ENCODE results near the gene BDP1. TPM values are rescaled to one million over a fixed set of nuclear protein-coding genes. Genes with fewer than 3 reads are reported as not detected.
"Not testable (repeated sequence)": the region's sequence is repeated elsewhere in the genome, so short reads cannot be mapped to it uniquely, and the experiment has no call there.

The BDP1 gene
- total RNA-seq, 1 donor from 2014 or later: 33.8 TPM

GRCh38 chr5:71475788-71476384 lies 20.4 kb downstream of the BDP1 start:
- H3K4me1 Mint-ChIP-seq (ENCODE audit: low read depth): no peaks in the 10 kb centered on the region
- TF ChIP-seq, protein P1, sequence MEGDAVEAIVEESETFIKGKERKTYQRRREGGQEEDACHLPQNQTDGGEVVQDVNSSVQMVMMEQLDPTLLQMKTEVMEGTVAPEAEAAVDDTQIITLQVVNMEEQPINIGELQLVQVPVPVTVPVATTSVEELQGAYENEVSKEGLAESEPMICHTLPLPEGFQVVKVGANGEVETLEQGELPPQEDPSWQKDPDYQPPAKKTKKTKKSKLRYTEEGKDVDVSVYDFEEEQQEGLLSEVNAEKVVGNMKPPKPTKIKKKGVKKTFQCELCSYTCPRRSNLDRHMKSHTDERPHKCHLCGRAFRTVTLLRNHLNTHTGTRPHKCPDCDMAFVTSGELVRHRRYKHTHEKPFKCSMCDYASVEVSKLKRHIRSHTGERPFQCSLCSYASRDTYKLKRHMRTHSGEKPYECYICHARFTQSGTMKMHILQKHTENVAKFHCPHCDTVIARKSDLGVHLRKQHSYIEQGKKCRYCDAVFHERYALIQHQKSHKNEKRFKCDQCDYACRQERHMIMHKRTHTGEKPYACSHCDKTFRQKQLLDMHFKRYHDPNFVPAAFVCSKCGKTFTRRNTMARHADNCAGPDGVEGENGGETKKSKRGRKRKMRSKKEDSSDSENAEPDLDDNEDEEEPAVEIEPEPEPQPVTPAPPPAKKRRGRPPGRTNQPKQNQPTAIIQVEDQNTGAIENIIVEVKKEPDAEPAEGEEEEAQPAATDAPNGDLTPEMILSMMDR (IDR thresholded peaks at IDR 0.05; ENCODE audit: unreplicated experiment): peak; percentile 78
- H3K27ac Mint-ChIP-seq: peak overlapping the region; percentile 41
- DNase-seq (ENCODE audit: low spot score, unreplicated experiment): no peak
- no peak overlapping the region for H3K4me3 Mint-ChIP-seq (ENCODE audit: low read depth)
- no peaks in the 10 kb centered on the region for H3K9me3 Mint-ChIP-seq (ENCODE audit: low read depth)
- peaks cover 22% of the 10 kb centered on the region for H3K36me3 Mint-ChIP-seq (ENCODE audit: insufficient read depth)
- no peaks in the 10 kb centered on the region for H3K27me3 Mint-ChIP-seq

DNA sequence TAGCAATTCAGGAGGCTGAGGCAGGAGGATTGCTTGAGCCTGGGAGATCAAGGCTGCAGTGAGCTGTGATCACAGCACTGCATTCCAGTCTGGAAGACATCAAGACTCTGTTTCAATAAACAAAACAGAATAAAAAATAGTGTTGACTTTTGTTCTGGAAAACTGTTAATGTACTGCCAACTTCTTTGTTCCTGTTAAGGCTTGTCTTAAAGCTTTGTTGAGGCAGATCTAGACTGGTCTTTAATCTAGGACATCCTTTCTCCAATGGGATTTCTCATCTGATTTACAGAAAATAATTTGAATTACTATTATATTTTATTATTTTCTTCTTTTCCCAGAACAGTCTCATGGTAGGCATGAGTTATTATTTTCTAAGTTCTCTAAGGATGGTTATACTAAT lies 26.0 kb downstream of the BDP1 start:
- DNase-seq (ENCODE audit: low spot score, unreplicated experiment): no peak
- no peaks in the 10 kb centered on the region for H3K27me3 Mint-ChIP-seq
- TF ChIP-seq, protein P1 (IDR thresholded peaks at IDR 0.05; ENCODE audit: unreplicated experiment): no peak

DNA sequence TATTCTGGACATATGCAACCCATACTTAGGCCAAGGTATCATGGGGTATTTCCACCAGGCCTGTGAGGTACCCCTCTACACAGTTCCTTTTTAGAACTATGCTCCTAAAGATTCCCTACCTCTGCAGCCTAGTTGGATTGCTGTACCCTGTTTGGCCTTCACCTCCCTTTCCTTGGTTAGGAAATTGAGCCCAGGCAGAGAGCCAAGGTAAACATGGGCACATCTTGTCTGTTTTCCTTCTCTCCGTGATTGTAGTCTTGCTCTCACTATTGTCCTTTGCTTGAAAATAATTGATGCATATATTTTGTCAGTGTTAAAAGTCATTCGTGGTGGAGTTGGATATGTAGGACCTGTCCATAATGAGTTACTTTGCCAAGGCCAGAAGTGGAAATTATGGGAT lies 26.7 kb downstream of the BDP1 start:
- Mint-ChIP-seq H3K36me3 (ENCODE audit: insufficient read depth) (peaks cover 27% of the 10 kb centered on the region), H3K27ac (no peak overlapping the region), H3K4me1 (ENCODE audit: low read depth) (no peaks in the 10 kb centered on the region), H3K4me3 (ENCODE audit: low read depth) (no peak overlapping the region), H3K27me3 (no peaks in the 10 kb centered on the region), H3K9me3 (ENCODE audit: low read depth) (no peaks in the 10 kb centered on the region)
- no peak for DNase-seq (ENCODE audit: low spot score, unreplicated experiment)
- TF ChIP-seq, protein P1 (IDR thresholded peaks at IDR 0.05; ENCODE audit: unreplicated experiment): no peak

More for the DNA sequence above, 26.0 kb downstream of the BDP1 start:
- no peaks in the 10 kb centered on the region for H3K4me1 Mint-ChIP-seq (ENCODE audit: low read depth)
- peaks cover 25% of the 10 kb centered on the region for H3K36me3 Mint-ChIP-seq (ENCODE audit: insufficient read depth)
- H3K9me3 Mint-ChIP-seq (ENCODE audit: low read depth): no peaks in the 10 kb centered on the region
- H3K4me3 Mint-ChIP-seq (ENCODE audit: low read depth): no peak overlapping the region
- no peak overlapping the region for H3K27ac Mint-ChIP-seq

DNA sequence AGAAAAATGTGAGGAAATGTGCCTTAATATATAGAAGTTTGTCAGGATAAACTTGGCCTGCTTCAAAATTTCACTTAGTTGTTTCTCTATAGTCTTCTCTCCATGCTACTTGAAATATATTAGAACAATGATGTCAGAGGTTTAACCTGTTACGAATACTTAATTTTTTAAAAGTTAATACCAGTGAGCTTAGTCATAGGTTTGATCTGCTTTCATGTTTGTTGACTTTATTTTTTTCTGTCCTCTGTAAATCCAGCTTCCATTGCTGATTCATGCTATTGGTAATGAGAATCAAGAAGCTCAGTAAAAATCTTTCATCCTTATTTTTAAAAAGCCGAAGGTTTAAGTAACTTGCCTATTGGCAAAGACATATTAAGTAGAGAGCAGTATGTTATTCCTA lies 27.9 kb downstream of the BDP1 start:
- H3K36me3 Mint-ChIP-seq (ENCODE audit: insufficient read depth): peaks cover 24% of the 10 kb centered on the region

GRCh38 chr5:71492817-71493615 lies 37.6 kb downstream of the BDP1 start:
- Mint-ChIP-seq H3K27me3 (no peaks in the 10 kb centered on the region), H3K9me3 (ENCODE audit: low read depth) (no peaks in the 10 kb centered on the region), H3K4me3 (ENCODE audit: low read depth) (no peak overlapping the region), H3K27ac (no peak overlapping the region), H3K36me3 (ENCODE audit: insufficient read depth) (peaks cover 23% of the 10 kb centered on the region), H3K4me1 (ENCODE audit: low read depth) (no peaks in the 10 kb centered on the region)
- no peak for DNase-seq (ENCODE audit: low spot score, unreplicated experiment)
- TF ChIP-seq, protein P1 (IDR thresholded peaks at IDR 0.05; ENCODE audit: unreplicated experiment): no peak

More for the DNA sequence above, 27.9 kb downstream of the BDP1 start:
- H3K4me3 Mint-ChIP-seq (ENCODE audit: low read depth): no peak overlapping the region
- TF ChIP-seq, protein P1 (IDR thresholded peaks at IDR 0.05; ENCODE audit: unreplicated experiment): no peak
- no peaks in the 10 kb centered on the region for H3K9me3 Mint-ChIP-seq (ENCODE audit: low read depth)
- DNase-seq (ENCODE audit: low spot score, unreplicated experiment): no peak
- no peak overlapping the region for H3K27ac Mint-ChIP-seq
- no peaks in the 10 kb centered on the region for H3K4me1 Mint-ChIP-seq (ENCODE audit: low read depth)
- no peaks in the 10 kb centered on the region for H3K27me3 Mint-ChIP-seq

- H3K4me3 Mint-ChIP-seq (ENCODE audit: low read depth); H3K9me3 Mint-ChIP-seq (ENCODE audit: low read depth); DNase-seq (ENCODE audit: low spot score, unreplicated experiment); H3K4me1 Mint-ChIP-seq (ENCODE audit: low read depth); H3K27me3 Mint-ChIP-seq; H3K27ac Mint-ChIP-seq: not testable (repeated sequence)
- H3K36me3 Mint-ChIP-seq (ENCODE audit: insufficient read depth): peaks cover 22% of the 10 kb centered on the region
Measured at GRCh38 chr5:71494202-71494601, 38.8 kb downstream of the BDP1 start.

DNA sequence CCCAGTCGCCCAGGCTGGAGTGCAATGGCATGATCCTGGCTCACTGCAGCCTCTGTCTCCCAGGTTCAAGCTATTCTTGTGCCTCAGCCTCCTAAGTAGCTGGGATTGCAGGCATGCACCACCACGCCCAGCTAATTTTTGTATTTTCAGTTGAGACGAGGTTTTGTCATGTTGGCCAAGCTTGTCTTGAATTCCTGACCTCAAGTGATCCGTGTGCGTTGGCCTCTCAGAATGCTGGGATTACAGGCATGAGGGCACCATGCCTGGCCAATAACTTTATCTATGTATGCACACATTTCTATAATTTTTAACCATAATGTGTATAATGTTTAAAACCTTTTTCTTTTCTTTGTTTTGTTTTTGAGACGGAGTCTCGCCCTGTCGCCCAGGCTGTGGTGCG lies 43.3 kb downstream of the BDP1 start:
- H3K36me3 Mint-ChIP-seq (ENCODE audit: insufficient read depth): peaks cover 22% of the 10 kb centered on the region
- not testable (repeated sequence) for H3K27me3 Mint-ChIP-seq; DNase-seq (ENCODE audit: low spot score, unreplicated experiment); H3K4me3 Mint-ChIP-seq (ENCODE audit: low read depth); H3K9me3 Mint-ChIP-seq (ENCODE audit: low read depth); H3K27ac Mint-ChIP-seq; H3K4me1 Mint-ChIP-seq (ENCODE audit: low read depth)

Measured in progenitor cell of endocrine pancreas (in vitro differentiated cells).